ENCODE measurements around the gene VWA5B2.

GRCh38 chr3:184200825-184201224 is 28.6 kb upstream of the VWA5B2 start:
- TF ChIP-seq, protein P1, sequence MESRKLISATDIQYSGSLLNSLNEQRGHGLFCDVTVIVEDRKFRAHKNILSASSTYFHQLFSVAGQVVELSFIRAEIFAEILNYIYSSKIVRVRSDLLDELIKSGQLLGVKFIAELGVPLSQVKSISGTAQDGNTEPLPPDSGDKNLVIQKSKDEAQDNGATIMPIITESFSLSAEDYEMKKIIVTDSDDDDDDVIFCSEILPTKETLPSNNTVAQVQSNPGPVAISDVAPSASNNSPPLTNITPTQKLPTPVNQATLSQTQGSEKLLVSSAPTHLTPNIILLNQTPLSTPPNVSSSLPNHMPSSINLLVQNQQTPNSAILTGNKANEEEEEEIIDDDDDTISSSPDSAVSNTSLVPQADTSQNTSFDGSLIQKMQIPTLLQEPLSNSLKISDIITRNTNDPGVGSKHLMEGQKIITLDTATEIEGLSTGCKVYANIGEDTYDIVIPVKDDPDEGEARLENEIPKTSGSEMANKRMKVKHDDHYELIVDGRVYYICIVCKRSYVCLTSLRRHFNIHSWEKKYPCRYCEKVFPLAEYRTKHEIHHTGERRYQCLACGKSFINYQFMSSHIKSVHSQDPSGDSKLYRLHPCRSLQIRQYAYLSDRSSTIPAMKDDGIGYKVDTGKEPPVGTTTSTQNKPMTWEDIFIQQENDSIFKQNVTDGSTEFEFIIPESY (IDR thresholded peaks at IDR 0.05; ENCODE audit: extremely low read depth, insufficient replicate concordance, low read length) = no peak
- TF ChIP-seq RAD21 (IDR thresholded peaks at IDR 0.05; ENCODE audit: low read depth) = no peak
- no peak for TF ChIP-seq EZH2 (IDR thresholded peaks at IDR 0.05)
- TF ChIP-seq, protein P2, sequence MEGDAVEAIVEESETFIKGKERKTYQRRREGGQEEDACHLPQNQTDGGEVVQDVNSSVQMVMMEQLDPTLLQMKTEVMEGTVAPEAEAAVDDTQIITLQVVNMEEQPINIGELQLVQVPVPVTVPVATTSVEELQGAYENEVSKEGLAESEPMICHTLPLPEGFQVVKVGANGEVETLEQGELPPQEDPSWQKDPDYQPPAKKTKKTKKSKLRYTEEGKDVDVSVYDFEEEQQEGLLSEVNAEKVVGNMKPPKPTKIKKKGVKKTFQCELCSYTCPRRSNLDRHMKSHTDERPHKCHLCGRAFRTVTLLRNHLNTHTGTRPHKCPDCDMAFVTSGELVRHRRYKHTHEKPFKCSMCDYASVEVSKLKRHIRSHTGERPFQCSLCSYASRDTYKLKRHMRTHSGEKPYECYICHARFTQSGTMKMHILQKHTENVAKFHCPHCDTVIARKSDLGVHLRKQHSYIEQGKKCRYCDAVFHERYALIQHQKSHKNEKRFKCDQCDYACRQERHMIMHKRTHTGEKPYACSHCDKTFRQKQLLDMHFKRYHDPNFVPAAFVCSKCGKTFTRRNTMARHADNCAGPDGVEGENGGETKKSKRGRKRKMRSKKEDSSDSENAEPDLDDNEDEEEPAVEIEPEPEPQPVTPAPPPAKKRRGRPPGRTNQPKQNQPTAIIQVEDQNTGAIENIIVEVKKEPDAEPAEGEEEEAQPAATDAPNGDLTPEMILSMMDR (IDR thresholded peaks at IDR 0.05 in 2 of 3, conservative IDR thresholded peaks at IDR 0.05 in 1 of 3; ENCODE audit: borderline replicate concordance in 1 of 3, insufficient read depth in 1 of 3, low read depth in 2 of 3, low read length in 2 of 3) = no peak
- no peak for TF ChIP-seq YY1 (IDR thresholded peaks at IDR 0.05; ENCODE audit: extremely low read depth, insufficient replicate concordance, low read depth, low read length)
- no peak for TF ChIP-seq POLR2A (IDR thresholded peaks at IDR 0.05; ENCODE audit: borderline replicate concordance, extremely low read depth, insufficient read depth, insufficient read length)
- no peak for TF ChIP-seq TCF7L2 (IDR thresholded peaks at IDR 0.05; ENCODE audit: borderline replicate concordance, extremely low read depth, insufficient read depth, insufficient read length)
- no peak for TF ChIP-seq POLR2AphosphoS5 (IDR thresholded peaks at IDR 0.05; ENCODE audit: low read depth, low read length)
- no peak for TF ChIP-seq CEBPB (IDR thresholded peaks at IDR 0.05; ENCODE audit: low read depth)
- no peak for TF ChIP-seq ZNF274 (IDR thresholded peaks at IDR 0.05; ENCODE audit: low read depth, low read length)
- TF ChIP-seq, protein P3, sequence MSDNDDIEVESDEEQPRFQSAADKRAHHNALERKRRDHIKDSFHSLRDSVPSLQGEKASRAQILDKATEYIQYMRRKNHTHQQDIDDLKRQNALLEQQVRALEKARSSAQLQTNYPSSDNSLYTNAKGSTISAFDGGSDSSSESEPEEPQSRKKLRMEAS (IDR thresholded peaks at IDR 0.05) = no peak
